HG02623 (cell line): ENCODE results near the gene DCUN1D5.

Experiments
- ATAC-seq: cut with Tn5 transposase; IDR thresholded peaks from one replicate; pipeline ENCODE4 v1.9.1; 2021; ENCODE audit warnings: moderate library complexity; ENCODE audit not compliant: unreplicated experiment

Gene DCUN1D5

DNA sequence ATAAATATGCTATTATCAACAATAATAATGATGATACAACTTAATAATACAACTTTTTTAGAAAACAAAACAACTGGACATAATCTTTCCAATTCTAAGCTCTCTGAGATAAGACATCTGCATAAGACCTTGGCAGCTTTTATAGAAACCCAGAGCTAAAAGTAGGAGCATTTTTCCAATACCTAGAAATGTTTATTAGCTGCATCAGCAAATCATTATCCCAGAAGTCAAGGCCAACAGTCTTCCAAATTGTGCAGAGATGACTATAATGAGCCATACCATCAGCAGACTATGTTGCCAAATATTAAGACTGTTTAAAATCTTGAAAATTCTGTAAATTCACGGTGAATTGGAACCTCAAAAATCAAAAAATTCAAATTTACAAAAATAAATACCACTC, 30.3 kb downstream of the DCUN1D5 start:
- no peak for ATAC-seq

DNA sequence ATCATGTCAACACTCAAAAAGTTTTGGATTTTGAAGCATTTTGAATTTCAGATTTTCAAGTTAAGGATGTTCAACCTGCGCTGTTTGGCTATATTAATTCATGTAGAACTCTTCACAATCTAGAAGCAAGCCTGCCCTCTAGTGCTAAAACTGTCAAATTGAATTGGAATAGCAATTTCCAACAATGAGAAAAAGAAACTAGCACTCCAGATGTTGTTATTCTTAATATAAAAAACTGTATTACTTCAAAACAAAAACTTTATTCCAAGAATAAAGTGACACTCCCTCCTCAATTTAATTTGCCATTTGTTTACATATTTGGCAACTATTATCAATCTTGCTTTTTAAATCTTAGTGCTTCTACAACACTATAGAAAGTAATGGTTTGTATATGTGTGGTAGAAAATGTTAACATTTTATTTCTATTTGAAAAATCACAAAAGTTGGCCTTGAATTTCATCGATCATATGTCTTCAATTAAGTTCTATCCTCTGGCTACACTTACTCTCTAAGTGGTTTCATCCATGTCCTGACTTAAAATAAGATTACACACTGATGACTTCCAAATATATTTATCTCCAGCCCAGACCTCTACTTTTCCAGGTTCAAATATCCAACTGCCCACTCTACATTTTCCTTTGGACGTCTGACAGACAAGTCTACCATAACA, 36.6 kb downstream of the DCUN1D5 start:
- no peak for ATAC-seq

DNA sequence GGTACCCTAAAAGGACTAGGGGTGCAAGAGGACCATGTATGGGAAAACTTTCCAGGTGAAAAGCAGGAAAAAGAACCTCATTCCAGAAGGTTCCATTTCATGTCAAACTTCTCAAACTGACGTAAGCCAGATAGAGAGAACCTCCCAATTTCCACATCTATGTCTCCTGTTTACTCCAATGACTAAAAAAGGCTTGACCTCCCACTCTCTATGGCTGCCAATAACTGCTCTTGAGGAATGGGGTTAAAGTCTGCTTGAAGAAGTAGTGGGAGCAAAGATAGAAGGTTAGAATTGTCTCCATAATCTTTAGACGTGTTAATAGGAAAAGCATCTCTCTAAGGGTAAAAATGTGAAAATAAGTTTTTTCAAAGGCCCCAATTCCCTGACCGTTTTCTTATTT, 38.0 kb downstream of the DCUN1D5 start:
- no peak for ATAC-seq

DNA sequence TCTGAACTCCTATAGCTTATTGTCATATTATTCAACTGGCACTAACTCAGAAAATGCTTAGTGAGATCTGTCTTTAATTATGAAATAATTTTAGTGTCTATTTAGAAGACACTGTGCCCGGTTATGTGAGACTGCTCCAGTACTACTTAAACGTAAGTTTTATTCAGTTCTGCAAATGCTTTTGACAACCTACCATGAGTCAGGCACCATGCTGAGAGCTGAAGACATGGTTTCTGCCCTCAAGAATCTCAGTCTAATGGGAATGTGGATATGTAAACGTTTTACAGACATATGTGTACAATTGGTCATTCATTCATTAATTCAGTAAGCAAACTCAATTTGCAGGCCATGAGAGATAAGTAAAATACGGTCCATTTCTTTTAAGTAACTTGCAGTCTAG, 40.0 kb downstream of the DCUN1D5 start:
- no peak for ATAC-seq

DNA sequence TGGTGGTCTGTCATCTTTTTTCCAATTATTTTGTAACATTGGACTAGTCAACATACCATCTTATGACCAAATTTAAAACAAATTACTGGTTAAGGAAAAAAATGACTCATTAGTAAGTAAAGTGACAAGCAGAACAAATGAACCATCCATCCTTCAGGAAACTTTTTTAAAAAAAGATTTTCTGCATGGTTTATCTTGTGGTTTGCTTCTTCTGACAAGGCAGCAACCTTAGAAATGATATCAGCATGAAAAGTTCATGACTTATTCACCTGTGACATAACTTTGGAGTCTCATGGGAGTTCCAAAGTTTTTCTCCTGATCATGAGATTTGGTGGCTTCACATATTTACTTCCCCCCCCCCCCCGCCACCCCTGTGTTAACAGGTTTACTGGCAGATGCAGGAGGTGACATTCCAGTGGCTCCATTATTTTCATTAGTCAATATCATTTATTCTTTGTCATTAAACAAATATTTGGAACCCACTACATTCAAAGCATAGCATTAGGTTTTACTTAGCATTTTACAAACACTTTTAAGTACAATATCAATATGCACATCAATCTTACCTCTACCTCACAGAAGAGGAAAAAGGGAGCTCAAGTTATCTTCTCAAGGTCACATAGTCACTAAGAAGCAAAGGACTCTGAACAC, 40.7 kb downstream of the DCUN1D5 start:
- no peak for ATAC-seq

DNA sequence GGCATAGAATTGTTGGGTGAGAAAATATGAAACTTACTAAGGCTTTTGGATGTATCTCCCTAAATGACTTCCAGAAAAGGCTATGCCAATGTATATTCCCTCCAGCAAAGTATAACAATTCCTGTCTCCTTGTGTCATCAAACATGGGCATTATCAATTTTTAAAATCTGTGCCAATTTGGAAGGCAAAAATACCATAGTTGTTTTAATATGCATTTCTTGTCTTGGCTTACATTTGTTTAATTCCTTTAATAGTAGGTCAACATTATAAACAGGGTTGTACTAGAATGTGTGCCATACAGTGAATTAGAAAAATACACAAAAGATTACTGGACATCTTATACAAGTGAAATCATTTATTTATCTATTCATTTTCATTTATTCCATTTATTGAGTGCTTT, 41.6 kb downstream of the DCUN1D5 start:
- ATAC-seq, result no peak

DNA sequence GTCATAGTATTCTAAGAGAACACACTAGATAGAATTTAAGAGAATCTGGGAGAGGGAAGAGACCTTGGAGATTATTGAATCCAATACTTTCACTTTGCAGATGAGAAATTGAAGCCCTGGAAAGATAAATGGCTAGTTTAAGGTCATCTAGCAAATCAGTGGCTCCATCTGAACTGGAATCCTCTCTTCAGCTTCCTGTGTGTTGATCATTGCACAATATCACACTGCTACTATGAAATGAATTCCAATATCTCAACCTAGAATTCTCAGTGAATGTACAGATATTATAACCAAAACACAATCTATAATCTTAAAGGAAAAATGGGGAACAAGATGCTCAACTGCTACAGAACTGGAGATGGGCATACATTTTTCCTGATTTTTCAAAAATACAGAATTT, 44.1 kb downstream of the DCUN1D5 start:
- no peak for ATAC-seq

DNA sequence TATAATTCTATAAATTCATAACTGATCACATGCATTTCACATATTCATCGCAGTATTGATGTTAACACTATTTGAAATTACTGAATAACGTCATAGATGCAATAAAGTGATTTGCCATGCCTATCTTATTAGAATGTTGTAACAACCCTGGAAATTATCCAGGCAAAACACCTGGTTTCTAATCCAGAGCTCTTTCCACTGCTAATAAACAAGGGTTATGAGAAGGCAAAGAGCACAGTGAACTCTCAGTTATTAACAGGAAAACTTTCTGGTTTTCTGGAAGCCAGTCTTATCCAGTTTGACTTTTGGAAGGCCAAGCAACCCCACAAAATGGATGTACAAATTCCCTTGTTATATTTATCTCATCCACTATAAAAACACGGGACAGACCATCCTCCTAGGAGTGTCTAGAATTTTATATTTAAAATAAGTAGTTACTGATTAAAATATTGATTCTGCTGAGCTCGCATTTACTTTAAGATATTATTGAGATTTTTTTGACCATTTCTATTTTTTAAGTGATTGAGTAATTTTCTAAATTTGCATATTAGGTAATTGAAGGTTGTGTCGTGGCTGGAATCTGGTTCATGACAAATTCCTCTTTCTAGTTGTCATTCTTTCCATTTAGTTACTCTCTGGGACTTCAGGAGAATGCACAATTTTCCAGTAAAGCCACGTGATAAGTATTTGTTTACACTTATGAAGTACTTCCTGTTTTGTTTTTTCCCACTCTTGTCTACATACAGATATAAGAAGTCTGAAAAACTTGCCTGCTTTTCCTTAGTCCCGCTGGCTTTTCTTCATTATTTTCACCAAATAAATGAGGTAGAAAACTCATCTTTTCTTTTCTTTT, 47.9 kb downstream of the DCUN1D5 start:
- no peak for ATAC-seq

DNA sequence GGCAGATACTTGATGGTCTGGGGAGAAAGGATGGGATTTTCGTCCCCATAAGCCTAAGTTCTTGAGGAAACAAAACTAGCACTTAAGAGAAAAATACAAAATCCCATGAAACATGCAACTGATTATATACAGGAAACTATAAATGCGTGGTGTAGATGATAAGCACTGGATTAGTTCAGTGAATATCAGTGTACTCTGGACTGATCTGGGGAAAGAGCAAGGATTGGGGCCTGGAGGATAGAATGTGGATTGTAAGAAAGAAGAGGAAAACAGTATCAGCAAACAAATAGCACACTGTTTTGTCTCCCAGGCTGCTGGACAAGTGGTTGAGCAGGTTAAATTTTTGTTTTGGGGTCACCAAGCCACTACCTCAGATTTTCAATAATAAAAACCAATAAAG, 49.8 kb downstream of the DCUN1D5 start:
- no peak for ATAC-seq

DNA sequence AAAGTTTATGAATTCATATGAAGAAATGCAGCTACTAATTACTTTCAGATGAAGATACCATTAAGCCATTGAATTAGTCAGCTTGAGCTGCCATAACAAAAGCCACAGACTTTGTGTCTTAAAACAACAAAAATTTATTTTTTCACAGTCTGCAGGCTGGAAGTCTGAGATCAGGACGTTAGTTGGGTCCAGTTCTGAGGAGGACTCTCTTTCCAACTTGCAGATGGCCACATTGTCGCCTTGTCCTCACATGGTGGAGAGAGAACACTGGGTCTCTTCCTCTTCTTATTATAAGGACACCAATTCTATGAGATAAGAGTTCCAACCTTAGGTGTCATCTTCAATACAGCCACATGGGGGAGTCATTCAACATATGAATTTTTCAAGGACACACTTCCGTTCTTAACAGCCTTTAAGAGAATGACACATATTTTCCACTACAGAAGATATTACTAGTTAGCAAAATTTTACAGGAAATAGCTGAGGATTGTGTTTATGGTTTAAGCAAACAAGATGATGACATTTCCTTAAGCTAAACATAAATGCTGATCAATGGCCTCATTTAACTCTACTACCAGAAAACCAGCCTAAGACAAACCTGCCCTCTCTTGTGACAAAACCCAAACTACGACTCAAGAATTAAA, 56.0 kb downstream of the DCUN1D5 start:
- peak; percentile 95 for ATAC-seq

DNA sequence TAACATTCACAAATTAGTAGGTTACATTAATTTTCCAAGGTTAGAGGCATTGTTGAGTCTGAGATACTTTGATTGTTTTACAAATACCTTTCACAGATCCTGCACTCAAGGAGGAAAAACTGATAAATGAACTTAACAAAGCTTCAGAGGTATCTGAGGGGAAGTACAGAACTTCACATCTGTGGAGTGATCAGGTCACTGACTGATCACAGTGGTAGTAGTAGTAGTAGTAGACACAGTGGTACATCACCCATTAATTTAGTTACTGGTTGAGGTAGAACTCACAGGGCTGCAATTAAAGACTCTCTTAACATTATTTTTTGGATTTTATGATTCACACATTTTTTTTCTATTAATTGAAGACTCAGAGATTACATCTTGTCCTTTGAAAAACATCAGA, 56.7 kb downstream of the DCUN1D5 start:
- no peak for ATAC-seq

DNA sequence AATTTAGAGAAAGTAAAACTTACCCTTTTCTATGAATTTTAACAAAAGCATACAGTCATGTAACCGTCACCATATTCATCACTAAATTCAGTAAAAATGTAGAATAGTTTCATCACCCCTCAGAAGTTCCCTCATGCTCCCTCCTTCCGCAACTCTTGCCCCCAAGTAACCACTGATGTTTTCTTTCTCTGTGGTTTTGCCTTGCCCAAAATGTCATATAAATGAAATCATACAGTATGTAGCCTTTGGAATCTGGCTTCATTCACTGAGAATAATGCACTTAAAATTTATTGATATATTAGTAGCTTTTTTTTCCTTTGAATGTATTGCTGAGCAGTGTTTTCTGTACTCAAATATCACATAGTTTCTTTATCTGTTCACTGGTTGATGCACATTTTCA, 60.1 kb downstream of the DCUN1D5 start:
- no peak for ATAC-seq

DNA sequence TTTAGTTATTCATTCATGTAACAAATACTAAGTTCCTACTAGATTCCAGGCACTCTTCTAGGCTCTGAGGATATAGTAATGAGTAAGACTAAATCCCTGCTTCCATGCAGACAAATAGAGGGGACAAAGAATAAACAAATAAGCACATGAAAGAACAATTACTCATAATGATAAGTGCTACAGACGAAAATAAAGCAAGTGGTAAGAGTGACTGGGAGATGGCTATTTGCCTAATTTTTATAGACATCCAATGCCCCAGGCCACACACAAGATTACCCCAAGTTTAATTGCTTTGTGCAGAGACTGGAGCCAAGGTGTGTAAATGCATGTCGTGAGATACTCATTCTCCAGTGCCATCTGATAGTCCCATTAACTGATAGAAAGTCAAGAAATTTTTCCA, 62.6 kb downstream of the DCUN1D5 start:
- ATAC-seq, result no peak

DNA sequence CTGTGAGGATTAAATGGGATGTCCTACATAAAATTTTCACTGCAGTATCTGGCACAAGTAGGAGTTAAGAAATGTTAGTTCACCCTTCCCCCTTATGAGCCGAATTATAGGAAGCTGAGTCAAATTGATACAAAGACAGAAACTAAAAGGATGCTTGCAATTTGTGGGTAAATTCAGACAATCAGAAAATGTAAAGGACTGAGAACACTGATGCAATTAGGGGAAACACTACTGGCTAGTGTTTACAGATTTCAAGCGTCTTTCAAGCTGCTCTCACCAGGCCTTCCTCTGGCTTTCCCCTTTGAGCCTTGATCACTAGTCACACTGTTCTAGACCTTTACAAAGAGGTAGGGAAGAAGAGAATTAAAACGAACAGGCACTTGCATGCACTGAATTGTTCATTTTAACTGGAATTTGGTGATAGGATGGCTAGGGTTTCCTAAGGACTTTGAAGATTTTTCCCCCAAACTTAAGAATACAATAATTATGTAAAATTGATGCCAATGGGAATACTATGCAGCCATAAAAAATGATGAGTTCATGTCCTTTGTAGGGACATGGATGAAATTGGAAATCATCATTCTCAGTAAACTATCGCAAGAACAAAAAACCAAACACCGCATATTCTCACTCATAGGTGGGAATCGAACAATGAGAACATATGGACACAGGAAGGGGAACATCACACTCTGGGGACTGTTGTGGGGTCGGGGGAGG, 63.5 kb downstream of the DCUN1D5 start:
- ATAC-seq, result peak; percentile 95

DNA sequence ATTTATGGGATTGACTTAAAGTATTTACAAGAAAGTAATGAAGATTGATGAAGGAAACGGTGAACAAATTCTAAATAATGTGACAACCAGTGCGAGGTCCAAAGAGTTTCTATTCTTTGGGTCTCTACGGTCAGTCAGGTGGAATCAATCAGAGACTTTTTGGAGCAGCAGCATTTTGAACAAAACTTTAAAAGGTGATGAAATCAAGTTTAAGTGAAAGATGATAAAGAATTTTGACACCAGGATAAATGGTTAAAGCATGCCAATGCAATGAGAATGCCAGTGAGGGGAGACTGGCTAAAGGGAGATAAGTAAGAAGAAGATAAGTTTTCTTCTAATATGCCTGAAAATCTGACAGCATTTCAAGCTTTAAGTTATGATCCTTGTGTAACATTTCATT, 67.9 kb downstream of the DCUN1D5 start:
- ATAC-seq, result no peak

DNA sequence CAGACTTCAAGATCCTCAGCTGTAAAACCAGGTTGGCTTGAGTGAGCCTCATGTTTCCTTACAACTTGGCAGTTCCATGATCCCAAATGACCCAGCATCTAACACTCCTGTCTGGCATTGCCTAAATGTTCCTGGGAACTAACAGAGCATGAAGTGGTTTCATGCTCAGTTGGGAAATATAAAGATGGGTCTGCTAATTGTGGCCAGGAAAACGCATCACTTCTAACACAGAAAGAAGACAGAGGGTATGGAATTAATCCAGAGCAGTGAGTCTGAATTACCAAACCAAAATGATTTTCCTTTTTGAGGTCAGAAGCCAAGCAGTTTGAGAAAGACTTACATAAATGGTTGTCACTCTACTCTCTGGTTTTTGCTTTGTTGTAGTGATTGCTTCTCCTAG, 75.9 kb downstream of the DCUN1D5 start:
- no peak for ATAC-seq

DNA sequence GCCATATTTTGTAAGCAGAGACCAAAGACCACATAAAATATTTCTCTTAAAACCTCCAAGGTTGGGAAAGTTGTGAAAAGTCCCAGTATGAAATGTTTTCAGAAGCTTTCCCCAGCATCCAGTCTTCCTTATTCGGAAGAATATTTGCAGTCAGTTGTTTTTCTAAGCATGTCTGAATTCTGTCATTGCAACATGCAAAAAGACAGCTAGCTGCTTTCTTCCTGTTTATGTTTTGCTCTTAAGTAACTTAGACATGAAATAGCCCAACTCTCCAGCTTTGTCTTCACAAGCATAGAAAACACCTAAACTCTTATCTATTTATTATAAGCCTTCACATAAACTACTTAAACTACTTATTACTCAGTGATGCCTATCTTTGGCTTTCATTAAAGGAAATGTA, 78.5 kb downstream of the DCUN1D5 start:
- ATAC-seq, result no peak
